WTC11 (cell line): ENCODE results near the gene USP13. TPM values are rescaled to one million over a fixed set of nuclear protein-coding genes. Genes with fewer than 3 reads are reported as not detected.

Experiments used
- ATAC-seq: fragments of 200-7000 bp; cut with Tn5 transposase; 2 replicates; pipeline ENCODE4 v1.10.0; 2021; ENCODE audit warnings: mild to moderate bottlenecking, moderate library complexity
- CTCF ChIA-PET: fragments of 300-600 bp; sonication (Branson Sonifier 250); formaldehyde crosslinking; loops from one replicate; lab custom pipeline; 2021; ENCODE audit warnings: antibody characterized with exemption; lab: Charles Lee
- POLR2A ChIA-PET: fragments of 350-600 bp; sonication (Branson Sonifier 250); formaldehyde crosslinking; loops from one replicate; lab custom pipeline; 2021; ENCODE audit warnings: antibody characterized with exemption; lab: Charles Lee
- DNase-seq: peaks from one replicate; pipeline ENCODE4 v3.0.0; 2021; ENCODE audit warnings: low spot score
- H3K27ac Mint-ChIP-seq: 2 replicates; pipeline ENCODE4 v1.8.0; 2021; ENCODE audit warnings: mixed read lengths
- H3K27me3 Mint-ChIP-seq: 2 replicates; pipeline ENCODE4 v1.8.0; 2021; ENCODE audit warnings: low read depth, mild to moderate bottlenecking, moderate library complexity, mixed read lengths
- H3K36me3 Mint-ChIP-seq: 2 replicates; pipeline ENCODE4 v1.8.0; 2021; ENCODE audit warnings: mixed read lengths
- H3K4me1 Mint-ChIP-seq: 2 replicates; pipeline ENCODE4 v1.8.0; 2022; ENCODE audit warnings: mixed read lengths
- H3K4me3 Mint-ChIP-seq: 2 replicates; pipeline ENCODE4 v1.8.0; 2021; ENCODE audit warnings: mild to moderate bottlenecking, moderate library complexity, mixed read lengths
- H3K9me3 Mint-ChIP-seq: 2 replicates; pipeline ENCODE4 v1.8.0; 2021; ENCODE audit warnings: mixed read lengths
- AFF4 ChIP-seq: sonication (generic); formaldehyde crosslinking; IDR thresholded peaks from 2 replicates; pipeline ENCODE4 v1.8.1; 2023; ENCODE audit warnings: mild to moderate bottlenecking, missing genetic modification reagents, borderline replicate concordance
- ATF1 ChIP-seq: sonication (generic); formaldehyde crosslinking; IDR thresholded peaks from 2 replicates; pipeline ENCODE4 v1.8.1; 2023; ENCODE audit warnings: mild to moderate bottlenecking, moderate library complexity, missing genetic modification reagents
- ERG ChIP-seq: fragments of 250-450 bp; sonication (Bioruptor Pico); IDR thresholded peaks from 2 replicates; pipeline ENCODE4 v1.8.0; 2021; ENCODE audit warnings: mild to moderate bottlenecking
- FOXP1 ChIP-seq: sonication (generic); formaldehyde crosslinking; IDR thresholded peaks from 2 replicates; pipeline ENCODE4 v1.8.0; 2022; ENCODE audit warnings: missing genetic modification reagents, mild to moderate bottlenecking, moderate library complexity, borderline replicate concordance
- GTF2I ChIP-seq: fragments of 250-450 bp; sonication (Bioruptor Pico); conservative IDR thresholded peaks from 2 replicates; pipeline ENCODE4 v1.4.0; 2021; ENCODE audit warnings: mild to moderate bottlenecking
- JUN ChIP-seq: sonication (generic); formaldehyde crosslinking; IDR thresholded peaks from 2 replicates; pipeline ENCODE4 v1.8.0; 2023; ENCODE audit warnings: mild to moderate bottlenecking, missing genetic modification reagents
- SOX15 ChIP-seq: fragments of 250-450 bp; sonication (Bioruptor Pico); IDR thresholded peaks from 2 replicates; pipeline ENCODE4 v1.9.0; 2021; ENCODE audit warnings: mild to moderate bottlenecking
- ZBTB21 ChIP-seq: sonication (generic); formaldehyde crosslinking; IDR thresholded peaks from 2 replicates; pipeline ENCODE4 v1.8.1; 2023; ENCODE audit warnings: mild to moderate bottlenecking, missing genetic modification reagents, borderline replicate concordance
- ZSCAN18 ChIP-seq: fragments of 250-450 bp; sonication (Bioruptor Pico); IDR thresholded peaks from 2 replicates; pipeline ENCODE4 v2.1.2; 2022; ENCODE audit warnings: mild to moderate bottlenecking, moderate library complexity
- total RNA-seq: library from RNA; stranded (reverse); gene quantifications from 3 replicates; pipeline ENCODE4 v1.2.3, GENCODE V29; 2021
- TF ChIP-seq, protein P1 (sequence below): sonication (generic); formaldehyde crosslinking; IDR thresholded peaks from 2 replicates; pipeline ENCODE4 v1.8.0; 2022; ENCODE audit warnings: mild to moderate bottlenecking, missing genetic modification reagents
- TF ChIP-seq, protein P2 (sequence below): sonication (generic); formaldehyde crosslinking; IDR thresholded peaks from 2 replicates; pipeline ENCODE4 v1.8.1; 2022; ENCODE audit warnings: missing genetic modification reagents, borderline replicate concordance
- TF ChIP-seq, protein P3 (sequence below): fragments of 250-450 bp; sonication (Bioruptor Pico); IDR thresholded peaks from 2 replicates; pipeline ENCODE4 v1.9.0; 2021; ENCODE audit warnings: mild to moderate bottlenecking, borderline replicate concordance

Gene USP13
- total RNA-seq, 1 experiment from 2014 or later = 26.8 TPM

DNA sequence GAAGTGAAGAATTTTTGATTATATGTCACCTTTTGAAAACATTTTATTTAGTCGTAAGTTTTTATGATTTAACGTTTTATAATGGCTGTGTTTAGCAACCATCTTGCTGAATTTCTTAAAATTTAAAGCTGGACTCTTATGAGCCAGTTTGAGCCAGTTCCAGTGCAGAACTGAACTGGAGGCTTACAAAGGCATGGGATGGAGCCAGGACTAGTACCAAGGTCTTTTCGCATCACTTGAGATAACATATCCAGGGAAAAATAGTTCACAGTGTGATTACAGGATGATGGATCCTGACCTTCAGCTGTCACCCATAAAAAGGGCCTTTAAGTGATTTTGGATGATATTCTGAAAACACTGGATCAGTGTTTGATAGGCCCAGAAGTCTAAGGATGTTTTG, 51.0 kb downstream of the USP13 start:
- peaks cover 36% of the 10 kb centered on the region for H3K4me1 Mint-ChIP-seq

More for the DNA sequence above, 51.0 kb downstream of the USP13 start:
- H3K4me3 Mint-ChIP-seq = no peak overlapping the region
- ChIA-PET POLR2A (no interaction called here), CTCF (interaction anchor here (1.2 kb wide), 1 partner anchor 54 kb away, joined by 7 read pairs; no protein-coding TSS in a partner anchor)
- ATAC-seq (no peak), DNase-seq (no peak)
- peak overlapping the region; percentile 47; the same call in 1 of the 2 replicates for H3K27ac Mint-ChIP-seq
- H3K27me3 Mint-ChIP-seq = no peaks in the 10 kb centered on the region
- no peaks in the 10 kb centered on the region for H3K9me3 Mint-ChIP-seq
- no peak for TF ChIP-seq ATF1 (CRISPR knock-in tag)
- no peak for TF ChIP-seq GTF2I
- TF ChIP-seq, protein P1, sequence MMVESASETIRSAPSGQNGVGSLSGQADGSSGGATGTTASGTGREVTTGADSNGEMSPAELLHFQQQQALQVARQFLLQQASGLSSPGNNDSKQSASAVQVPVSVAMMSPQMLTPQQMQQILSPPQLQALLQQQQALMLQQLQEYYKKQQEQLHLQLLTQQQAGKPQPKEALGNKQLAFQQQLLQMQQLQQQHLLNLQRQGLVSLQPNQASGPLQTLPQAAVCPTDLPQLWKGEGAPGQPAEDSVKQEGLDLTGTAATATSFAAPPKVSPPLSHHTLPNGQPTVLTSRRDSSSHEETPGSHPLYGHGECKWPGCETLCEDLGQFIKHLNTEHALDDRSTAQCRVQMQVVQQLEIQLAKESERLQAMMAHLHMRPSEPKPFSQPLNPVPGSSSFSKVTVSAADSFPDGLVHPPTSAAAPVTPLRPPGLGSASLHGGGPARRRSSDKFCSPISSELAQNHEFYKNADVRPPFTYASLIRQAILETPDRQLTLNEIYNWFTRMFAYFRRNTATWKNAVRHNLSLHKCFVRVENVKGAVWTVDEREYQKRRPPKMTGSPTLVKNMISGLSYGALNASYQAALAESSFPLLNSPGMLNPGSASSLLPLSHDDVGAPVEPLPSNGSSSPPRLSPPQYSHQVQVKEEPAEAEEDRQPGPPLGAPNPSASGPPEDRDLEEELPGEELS = no peak
- TF ChIP-seq SOX15 (CRISPR knock-in tag) = no peak
- TF ChIP-seq, protein P2, sequence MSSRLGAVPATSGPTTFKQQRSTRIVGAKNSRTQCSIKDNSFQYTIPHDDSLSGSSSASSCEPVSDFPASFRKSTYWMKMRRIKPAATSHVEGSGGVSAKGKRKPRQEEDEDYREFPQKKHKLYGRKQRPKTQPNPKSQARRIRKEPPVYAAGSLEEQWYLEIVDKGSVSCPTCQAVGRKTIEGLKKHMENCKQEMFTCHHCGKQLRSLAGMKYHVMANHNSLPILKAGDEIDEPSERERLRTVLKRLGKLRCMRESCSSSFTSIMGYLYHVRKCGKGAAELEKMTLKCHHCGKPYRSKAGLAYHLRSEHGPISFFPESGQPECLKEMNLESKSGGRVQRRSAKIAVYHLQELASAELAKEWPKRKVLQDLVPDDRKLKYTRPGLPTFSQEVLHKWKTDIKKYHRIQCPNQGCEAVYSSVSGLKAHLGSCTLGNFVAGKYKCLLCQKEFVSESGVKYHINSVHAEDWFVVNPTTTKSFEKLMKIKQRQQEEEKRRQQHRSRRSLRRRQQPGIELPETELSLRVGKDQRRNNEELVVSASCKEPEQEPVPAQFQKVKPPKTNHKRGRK (CRISPR knock-in tag) = no peak
- no peak for TF ChIP-seq JUN (CRISPR knock-in tag)
- TF ChIP-seq ZBTB21 = no peak
- TF ChIP-seq ZSCAN18 (CRISPR knock-in tag) = no peak
- no peak for TF ChIP-seq FOXP1 (CRISPR knock-in tag)
- TF ChIP-seq, protein P3, sequence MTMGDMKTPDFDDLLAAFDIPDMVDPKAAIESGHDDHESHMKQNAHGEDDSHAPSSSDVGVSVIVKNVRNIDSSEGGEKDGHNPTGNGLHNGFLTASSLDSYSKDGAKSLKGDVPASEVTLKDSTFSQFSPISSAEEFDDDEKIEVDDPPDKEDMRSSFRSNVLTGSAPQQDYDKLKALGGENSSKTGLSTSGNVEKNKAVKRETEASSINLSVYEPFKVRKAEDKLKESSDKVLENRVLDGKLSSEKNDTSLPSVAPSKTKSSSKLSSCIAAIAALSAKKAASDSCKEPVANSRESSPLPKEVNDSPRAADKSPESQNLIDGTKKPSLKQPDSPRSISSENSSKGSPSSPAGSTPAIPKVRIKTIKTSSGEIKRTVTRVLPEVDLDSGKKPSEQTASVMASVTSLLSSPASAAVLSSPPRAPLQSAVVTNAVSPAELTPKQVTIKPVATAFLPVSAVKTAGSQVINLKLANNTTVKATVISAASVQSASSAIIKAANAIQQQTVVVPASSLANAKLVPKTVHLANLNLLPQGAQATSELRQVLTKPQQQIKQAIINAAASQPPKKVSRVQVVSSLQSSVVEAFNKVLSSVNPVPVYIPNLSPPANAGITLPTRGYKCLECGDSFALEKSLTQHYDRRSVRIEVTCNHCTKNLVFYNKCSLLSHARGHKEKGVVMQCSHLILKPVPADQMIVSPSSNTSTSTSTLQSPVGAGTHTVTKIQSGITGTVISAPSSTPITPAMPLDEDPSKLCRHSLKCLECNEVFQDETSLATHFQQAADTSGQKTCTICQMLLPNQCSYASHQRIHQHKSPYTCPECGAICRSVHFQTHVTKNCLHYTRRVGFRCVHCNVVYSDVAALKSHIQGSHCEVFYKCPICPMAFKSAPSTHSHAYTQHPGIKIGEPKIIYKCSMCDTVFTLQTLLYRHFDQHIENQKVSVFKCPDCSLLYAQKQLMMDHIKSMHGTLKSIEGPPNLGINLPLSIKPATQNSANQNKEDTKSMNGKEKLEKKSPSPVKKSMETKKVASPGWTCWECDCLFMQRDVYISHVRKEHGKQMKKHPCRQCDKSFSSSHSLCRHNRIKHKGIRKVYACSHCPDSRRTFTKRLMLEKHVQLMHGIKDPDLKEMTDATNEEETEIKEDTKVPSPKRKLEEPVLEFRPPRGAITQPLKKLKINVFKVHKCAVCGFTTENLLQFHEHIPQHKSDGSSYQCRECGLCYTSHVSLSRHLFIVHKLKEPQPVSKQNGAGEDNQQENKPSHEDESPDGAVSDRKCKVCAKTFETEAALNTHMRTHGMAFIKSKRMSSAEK (CRISPR knock-in tag) = no peak
- no peak for TF ChIP-seq ERG
- TF ChIP-seq AFF4 (CRISPR knock-in tag) = no peak
- H3K36me3 Mint-ChIP-seq = peaks cover 9% of the 10 kb centered on the region
